ENCODE data around the gene CNTNAP5.

CNTNAP5 gene

DNA sequence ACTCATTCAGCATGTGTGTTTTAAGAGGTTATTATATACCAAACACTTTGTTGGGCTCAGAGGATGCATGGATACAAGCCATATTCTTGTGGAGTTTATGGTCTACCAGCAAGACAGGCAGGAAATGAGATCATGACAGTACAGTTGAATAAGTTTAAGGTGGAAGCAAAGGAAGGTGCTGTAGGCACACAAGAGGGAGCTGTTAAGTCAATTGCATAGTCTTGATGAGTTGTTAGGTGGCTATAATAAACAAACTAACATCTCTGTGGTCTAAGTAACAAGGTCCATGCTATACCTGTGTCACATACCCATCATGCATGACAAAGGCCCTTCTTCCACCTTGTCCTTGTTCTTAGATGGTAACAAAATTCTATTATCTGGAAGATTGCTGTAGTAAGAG is 538.3 kb downstream of the CNTNAP5 start:
- no peak for DNase-seq

DNA sequence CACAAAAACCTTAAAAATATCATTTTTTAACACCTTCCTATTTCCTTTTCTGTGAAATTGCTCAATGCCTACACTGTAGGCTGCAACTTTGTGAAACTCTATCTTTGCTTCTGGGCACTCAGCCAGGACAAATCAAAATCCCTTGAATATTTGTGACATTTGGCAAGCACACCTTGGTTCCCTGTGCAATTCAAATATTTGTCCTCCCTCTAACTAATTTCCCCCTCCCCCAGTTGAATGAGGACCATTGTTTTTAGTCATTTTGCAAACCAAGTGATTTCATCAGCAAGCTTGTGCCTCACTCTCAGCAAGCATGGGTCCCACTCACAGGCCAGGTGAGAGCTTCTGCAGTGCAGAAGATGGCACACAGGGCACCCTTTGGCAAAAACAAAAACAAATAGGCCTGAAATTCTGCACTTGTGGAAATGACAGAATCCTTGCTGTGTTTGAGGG is 541.5 kb downstream of the CNTNAP5 start:
- DNase-seq: no peak

DNA sequence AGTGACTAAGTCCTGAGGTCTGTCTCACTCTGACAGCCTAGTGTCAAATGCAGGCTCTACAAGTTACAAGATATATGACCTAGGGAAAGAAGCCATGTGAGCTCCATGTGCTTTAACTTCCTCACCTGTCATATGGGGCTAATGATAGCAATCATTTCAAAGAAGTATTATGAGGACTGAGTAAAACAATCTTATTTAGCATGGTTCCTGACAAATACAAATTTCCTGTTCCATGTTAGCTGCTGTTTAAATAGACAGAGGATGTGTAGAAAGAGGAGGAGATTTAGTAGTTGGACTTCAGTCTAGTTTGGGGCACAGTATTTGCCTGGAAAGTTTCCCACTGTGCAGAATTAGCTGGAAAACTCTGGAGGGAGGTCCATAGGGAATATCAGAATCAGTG is 545.8 kb downstream of the CNTNAP5 start:
- no peak for DNase-seq

DNA sequence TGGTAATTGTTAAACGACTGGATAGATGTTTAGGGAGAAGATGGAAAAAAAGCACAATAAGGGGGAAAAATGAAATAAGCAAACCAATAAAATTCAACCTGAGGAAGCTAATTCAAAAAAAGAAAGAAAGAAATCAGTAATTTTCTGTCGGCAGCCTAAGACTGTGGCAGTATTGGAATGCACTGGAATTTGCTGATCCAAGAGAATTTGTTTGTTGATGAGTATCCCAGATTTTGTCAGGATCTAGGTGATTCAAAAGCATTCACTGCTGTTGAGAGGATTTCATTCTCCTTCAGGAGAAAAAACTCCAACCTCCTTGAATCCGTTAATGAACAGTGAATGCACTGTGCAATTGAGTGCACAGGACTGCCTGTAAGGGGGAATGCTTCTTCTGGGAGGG is 546.7 kb downstream of the CNTNAP5 start:
- DNase-seq: no peak

DNA sequence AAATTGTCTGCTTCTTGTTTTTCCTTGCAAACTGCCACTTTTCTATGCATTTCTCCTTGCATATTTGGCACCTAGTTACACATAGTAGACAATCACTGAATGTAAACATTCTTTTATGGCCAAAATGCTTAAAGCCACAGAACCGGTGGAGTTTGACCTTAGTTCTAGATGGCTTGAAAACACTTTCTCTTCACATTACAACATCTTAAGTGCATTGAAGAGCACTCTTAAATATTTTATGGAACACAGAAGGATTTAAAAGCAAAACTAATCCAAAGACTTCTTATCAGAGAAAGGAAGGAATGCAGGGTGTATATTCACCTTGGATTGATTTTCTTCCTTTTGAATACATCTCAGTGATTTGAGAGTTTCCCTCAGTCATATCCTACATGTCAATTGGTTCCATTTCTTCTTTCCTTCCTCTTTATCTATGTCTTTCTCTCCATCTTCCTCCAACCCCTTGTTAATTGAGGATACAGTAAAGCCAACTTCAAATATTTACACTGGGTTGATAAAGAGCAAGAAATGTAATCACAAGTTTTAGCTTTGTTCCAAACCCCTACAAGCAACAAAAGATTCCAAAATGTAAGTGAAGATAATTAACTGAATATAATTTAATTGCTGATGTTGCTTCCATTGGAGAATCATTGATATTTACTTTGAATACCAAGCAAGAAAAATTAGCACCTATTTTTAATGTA is 548.0 kb downstream of the CNTNAP5 start:
- no peak for DNase-seq

DNA sequence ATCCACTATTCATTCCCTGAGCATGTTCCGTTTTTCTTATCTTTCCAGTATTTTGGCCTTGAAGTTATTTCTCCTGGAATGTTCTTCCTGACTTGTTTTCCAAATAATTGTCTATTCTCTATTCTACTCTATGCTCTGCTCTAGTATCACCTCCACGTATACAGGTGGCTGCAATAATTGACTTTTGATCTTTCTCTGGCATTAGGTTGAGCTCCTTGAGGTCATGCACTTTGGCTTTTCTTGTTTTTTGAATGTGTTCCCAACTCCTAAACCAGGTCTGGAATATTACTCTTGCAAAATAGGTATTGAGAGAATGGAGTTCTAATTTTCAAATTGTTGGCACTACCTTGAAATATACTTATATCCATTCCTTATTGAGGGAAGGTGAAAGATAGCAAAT is 550.4 kb downstream of the CNTNAP5 start:
- DNase-seq: no peak

DNA sequence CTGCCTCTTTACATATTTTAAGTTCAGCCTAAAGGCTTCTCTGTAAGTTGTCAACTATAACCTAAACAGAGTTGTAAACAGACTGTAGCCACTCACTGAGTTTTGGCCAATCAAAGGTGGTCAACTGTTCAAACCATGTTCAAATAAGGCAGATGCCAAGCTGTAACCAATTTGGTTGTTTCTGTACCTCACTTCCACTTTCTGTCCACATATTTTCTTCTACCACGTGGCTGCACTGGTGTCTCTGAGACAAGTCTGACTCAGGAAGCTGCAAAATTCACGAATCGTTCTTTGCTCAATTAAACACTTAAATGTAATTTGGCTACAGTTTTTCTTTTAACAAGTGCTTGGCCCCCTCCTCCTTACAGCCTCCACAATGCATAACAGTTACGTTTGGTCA is 555.2 kb downstream of the CNTNAP5 start:
- no peak for DNase-seq

DNA sequence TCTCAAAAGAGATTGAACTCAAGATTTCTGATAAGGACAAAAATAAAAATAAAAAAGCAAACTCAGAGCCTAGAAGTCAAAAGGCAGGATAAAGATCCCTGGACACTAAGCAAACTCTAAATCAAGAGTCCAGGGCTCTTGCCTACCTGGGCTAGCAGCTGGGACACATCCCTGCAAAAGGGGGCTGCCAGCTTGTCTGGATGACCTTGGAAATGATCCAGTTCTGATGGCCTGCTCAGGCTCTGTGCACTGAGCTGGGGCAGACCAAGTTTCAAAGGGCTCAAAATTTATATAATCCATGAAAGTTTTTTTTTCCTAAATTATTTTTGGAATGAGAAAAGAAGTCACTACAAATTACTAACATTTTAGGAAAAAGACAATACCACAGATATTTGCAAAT is 557.3 kb downstream of the CNTNAP5 start:
- DNase-seq: no peak

DNA sequence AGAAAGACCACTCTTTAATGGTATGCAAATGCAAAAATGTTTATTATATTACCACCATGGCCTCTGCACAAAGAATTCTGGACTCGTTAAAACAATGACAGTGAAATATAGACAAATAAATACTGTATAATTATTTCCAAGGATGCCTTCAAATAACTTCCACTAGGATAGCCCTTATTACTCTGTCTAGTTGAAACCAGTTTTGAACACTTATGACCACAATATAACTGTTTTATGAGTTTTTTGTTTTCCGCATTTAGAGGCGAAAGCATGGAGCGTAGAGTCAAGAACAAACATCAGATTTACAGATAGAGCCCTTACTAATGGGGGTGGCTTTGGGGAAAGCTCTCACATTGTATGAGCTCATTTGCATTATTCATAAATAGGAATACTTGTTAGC is 559.5 kb downstream of the CNTNAP5 start:
- no peak for DNase-seq

DNA sequence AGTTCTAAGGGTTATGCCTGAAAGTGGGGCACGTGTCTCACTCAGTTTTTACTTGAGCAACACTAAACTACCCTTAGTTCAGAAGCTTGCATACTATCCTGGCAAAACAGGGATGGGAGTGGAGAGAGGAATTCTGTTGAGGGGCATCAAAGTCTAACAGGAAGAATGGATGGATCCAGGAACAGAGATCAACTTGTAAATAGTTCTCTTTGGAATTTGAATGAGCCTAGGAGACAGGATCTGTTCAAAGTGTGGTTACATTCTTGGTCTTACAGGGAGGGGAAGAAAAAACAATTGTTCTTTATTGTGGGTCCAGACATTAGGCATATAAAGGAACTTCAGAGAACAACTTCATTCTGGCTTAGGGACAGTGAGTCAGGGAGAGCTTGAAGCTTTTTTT is 560.2 kb downstream of the CNTNAP5 start:
- DNase-seq: no peak

DNA sequence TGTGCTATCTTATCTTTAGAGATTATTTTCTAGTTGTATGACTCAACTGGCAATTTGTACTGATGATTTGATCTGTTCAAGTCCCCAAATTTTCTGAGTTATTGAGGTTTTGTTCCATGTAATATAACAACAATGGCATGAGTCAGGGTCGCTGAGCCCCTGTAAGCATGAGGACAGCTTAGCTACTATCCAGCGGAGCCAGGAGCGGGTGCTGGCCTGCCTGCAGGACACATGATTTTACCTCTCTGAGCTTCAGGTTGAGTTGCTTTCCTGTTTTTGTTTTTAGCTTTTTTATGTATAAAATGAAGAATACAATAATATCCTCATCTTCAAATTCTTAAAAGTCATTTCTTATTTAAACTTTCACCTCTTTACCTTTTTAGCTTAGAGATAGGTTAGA is 561.1 kb downstream of the CNTNAP5 start:
- DNase-seq: no peak

DNA sequence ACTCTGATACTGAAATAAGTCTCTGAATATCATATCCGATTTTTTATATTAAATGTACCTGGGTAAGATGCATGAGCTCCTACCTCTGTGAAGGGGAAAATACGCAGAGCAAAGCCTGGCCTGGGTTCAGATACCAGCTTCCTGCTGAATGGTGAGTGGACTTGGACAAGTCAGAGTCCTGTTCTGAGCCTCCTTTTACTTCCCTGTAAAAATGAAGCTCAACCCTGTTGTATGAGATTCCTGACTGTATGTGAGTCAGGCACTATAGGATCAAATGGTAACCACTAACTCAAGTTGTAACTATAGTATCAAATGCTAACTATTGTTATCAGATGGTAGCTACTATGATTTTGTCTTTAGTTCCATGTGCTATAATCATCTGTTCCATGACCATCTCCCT is 561.7 kb downstream of the CNTNAP5 start:
- no peak for DNase-seq

DNA sequence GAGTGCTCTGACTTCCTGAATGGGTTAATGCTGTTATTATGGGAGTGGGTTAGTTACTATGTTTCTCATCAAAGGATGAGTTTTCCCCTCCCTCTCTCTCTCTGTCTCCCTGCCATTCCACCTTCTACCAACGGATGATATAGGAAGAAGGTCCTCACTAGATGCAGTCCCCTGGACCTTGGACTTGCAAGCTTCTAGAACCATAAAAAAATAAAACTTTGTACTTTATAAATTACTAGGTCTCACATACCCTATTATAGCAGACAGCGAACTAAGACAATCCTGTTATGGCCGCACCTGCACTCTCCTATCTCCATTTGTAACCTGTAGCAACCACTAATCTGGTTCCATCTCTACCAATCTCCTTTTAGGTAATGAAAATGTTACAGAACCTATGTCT is 564.9 kb downstream of the CNTNAP5 start:
- DNase-seq: no peak

DNA sequence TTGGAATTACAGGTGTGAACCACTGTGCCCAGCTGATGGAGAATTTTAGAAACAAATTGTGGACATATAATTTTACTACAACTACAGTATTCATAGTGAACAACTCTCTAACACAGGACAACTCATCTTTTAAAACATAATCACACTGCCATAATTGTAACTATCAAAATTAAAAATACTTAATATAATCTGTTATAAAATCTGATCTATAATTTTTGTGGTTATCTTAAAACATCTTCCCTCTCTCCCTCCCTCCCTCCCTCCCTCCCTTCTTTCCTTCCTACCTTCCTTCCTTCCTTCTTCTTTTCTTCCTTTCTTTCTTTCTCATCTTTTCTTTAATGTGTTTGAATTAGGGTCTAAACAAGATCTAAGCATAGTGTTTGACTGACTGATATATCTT is 577.7 kb downstream of the CNTNAP5 start:
- DNase-seq: no peak

DNA sequence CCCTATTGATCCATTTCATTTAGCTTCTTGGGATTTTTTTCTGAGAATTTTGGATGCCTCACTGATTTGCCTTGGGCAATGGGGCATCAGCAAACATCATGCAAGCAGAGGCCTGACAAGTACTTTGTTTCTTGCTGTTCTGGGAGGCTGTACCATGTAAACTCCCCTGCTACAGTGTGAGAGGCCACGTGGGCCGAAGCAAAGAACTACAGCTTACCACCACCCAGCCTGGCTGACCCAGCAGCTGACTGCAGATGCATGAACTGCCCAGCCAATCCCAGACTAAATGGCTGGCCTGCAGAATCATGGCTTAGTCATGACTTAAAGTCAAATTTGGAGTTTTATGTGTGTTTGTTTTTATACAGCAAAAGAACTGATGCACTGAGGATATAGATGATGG is 579.9 kb downstream of the CNTNAP5 start:
- no peak for DNase-seq

DNA sequence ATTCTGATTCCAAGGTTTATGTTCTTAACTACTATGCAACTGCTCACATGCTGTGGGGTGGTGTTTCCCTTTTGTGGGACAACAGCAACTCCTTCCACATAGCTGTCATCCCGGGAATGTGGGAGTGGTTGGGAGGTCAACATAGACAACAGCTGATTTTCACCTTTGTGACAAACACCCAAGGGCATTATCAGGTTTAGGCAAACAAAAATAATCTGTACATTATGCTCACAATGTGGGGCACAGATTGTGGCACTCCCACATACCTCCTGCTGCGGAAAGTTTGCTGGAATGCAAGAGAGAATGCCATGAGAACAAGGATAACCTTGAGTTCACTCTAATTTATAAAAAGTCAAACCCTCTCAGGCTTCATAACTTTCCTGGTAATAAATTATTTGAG is 582.6 kb downstream of the CNTNAP5 start:
- no peak for DNase-seq

DNA sequence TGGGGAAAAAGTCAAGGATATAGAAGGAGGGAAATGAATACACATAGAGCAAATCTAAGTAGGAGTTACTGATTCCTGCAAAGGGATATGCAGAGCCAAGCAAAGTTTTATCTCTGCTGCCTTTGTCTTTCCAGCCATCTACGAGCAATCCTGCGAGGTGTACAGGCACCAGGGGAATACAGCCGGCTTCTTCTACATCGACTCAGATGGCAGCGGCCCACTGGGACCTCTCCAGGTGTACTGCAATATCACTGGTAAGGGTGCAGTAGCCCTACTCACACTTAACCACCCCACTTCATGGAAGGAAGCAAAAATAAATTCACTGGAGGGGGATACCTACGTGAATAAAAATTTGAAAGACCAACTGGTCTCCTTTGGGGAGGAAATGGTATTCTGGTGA is 584.6 kb downstream of the CNTNAP5 start:
- DNase-seq: no peak

DNA sequence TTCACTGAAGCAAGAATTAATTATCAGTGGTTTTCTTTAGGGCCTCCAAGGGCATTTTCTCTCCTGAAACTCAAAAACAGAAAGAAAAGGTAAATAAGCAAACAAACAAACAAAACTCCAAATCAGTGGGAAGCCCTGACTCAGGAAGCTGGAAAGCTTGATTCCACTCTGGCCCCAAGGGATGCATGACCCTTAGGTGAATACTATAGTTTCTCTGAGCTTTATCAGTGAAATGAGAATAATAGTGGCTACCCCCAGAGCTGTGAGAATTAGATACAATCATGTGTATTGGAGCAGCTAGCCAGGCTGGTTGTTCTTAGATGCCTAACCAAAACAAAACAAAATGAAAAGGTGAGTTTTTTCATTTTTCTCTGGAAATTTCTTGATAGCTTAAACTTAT is 585.1 kb downstream of the CNTNAP5 start:
- no peak for DNase-seq

DNA sequence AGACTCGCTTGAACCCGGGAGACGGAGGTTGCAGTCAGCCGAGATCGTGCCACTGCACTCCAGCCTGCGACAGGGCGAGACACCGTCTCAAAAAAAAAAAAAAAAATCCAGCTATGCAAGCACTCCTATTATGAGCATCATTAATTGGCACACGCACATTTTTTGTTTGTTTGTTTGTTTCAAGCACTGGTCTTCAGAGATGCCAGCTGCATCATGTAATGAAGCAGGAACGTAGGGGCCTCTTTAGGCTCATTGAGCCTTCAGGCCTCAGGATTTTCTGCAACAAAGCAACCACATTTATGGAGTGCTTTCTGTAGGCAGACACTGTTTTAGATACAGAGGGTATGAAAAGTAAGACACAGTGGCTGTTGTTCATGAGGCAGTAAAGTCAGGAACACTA is 585.8 kb downstream of the CNTNAP5 start:
- DNase-seq: no peak

DNA sequence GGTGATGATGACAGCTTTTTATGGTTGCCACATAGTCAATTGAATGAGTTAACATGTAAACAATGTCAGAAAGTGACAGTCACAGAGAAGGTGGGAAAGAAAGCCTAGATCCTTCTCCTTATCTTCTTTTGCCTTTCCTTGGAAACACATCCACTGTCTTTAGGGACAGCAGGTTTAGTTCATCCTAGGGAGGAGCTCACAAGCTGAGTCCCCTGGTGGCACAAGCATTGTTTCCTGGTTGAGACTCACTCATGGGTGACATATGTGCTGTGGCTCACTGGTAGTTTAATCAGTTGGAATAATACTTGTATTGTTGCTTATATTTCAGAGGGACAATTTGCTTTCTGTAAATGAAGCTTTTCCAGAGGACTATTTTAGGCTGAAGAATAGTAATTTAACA is 598.5 kb downstream of the CNTNAP5 start:
- no peak for DNase-seq

DNA sequence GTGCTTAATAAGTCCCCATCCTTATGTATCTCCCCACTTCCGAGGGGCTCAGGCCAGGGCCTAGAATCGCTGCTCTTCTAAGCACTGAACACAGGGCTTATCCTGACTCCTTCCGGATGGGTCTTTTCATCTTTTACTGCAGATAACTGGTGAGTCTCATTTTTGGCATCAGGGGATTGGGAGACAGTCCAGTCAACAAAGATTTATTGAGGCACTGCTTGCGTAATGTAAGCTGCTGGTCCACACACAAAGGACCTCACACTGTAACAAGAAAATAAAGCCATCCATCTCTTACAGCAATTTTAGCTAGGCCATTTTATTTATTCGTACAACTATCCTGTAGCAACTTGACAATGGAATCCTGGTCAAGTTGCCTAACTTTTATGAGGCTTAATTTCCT is 600.5 kb downstream of the CNTNAP5 start:
- DNase-seq: no peak

DNA sequence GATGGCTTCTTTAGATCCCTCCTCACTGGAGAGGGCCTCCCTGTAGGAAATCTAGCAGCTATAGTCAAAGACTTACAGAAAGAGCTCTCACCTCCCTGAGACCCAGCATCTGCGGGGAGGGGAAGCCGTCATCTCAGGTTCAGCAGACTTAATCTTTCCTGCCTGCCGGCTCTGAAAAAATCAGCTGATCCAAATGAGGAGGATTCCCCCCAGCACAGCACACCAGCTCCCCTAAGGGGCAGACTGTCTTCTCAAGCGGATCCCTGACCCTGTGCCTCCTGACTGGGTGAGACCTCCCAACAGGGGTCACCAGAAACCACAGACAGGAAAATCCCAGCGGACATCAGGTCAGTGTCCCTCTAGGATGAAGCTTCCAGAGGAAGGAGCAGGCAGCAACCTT is 601.9 kb downstream of the CNTNAP5 start:
- DNase-seq: no peak

DNA sequence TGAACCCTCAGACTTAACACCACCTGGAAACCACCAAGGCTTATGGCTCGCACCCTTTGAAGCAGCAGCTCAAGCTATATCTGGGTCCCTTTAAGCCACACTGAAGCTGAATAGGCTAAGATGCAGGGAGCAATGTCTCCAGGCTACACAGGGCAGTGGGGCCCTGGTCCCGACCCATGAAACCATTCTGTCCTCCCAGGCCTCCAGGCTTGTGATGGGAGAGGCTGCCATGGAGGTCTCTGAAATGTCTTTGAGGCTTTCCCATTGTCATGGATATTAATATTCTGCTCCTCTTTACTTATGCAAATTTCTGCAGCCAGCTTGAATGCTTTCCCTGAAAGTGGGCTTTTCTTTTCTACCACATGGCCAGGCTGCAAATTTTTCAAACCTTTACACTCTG is 608.7 kb downstream of the CNTNAP5 start:
- no peak for DNase-seq

DNA sequence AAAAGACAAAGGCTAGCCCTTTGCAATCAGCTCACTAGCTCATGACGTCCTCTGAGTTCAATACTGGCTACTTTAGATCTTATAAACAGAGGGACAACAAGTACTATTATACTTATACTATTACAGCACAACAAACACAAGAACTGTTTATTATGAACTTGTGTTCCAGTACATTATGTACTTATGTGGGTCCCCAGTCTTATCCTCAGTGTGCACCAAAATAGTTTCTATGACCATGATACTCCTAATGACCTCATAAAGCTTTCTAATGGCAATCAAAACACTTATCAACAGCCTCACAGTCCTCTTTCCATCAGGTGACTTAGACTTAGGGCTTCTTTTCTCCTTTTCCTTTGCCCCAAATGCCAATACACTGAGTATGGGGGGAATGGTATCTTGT is 614.4 kb downstream of the CNTNAP5 start:
- no peak for DNase-seq

DNA sequence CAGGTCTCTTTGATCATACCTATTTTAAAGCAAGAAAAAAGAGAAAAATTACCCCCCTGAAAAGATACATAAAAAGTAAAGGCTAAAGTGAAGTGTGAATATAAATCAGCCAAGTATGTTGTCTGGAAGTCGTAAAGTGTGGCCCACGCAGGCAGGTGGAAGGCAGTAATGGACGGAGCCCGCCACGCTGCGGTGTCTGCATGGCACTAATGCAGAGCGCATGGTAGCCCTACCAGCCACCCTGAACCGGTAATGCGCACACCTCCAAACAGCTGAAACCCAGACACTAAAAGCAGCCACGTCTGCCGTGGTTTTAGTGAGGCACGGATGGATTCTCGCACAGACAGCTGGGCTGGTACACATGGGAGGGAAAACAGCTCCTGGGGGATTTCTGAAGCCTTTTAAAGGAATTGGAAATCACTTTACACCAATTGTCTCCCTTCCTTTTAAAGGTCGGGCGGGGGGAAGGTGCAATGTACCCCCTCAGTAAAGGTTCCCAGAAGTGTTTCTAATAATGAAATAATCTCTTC is 615.2 kb downstream of the CNTNAP5 start:
- DNase-seq: no peak
